Loucy (cell line): ENCODE results near the gene DDR2.

Source experiments
- H2AFZ ChIP-seq: fragments of 200-600 bp; sonication (generic); 2 replicates; pipeline ENCODE4 v1.6.0; 2016; ENCODE audit warnings: antibody characterized with exemption, mild to moderate bottlenecking, low read length, moderate library complexity
- H3F3A ChIP-seq: fragments of 200-600 bp; 2 replicates; pipeline ENCODE4 v1.6.0; 2016; ENCODE audit warnings: antibody characterized with exemption, low read depth, mild to moderate bottlenecking
- H3K27me3 ChIP-seq: fragments of 200-600 bp; sonication (generic); 2 replicates; pipeline ENCODE4 v1.6.1; 2014; ENCODE audit warnings: low read length, mild to moderate bottlenecking; ENCODE audit not compliant: insufficient read depth, poor library complexity, severe bottlenecking
- H3K36me3 ChIP-seq: fragments of 200-600 bp; sonication (generic); 2 replicates; pipeline ENCODE4 v1.6.1; 2016; ENCODE audit warnings: low read length; ENCODE audit not compliant: insufficient read depth
- H3K4me1 ChIP-seq: fragments of 200-600 bp; sonication (generic); 2 replicates; pipeline ENCODE4 v1.5.1; 2014; ENCODE audit warnings: low read length, mild to moderate bottlenecking; ENCODE audit not compliant: insufficient read depth, poor library complexity, severe bottlenecking
- H3K4me2 ChIP-seq: fragments of 200-600 bp; sonication (generic); 2 replicates; pipeline ENCODE4 v1.6.0; 2014; ENCODE audit warnings: antibody characterized with exemption, low read length, low read depth, mild to moderate bottlenecking; ENCODE audit not compliant: poor library complexity, severe bottlenecking
- H3K4me3 ChIP-seq: fragments of 200-600 bp; sonication (generic); 2 replicates; pipeline ENCODE4 v1.5.1; 2014; ENCODE audit warnings: low read length, mild to moderate bottlenecking, mixed read lengths; ENCODE audit not compliant: poor library complexity, severe bottlenecking
- H3K79me2 ChIP-seq: fragments of 200-600 bp; sonication (generic); 2 replicates; pipeline ENCODE4 v1.6.1; 2014; ENCODE audit warnings: low read length; ENCODE audit not compliant: insufficient read depth
- H3K9ac ChIP-seq: fragments of 200-600 bp; sonication (generic); 2 replicates; pipeline ENCODE4 v1.6.0; 2014; ENCODE audit warnings: mild to moderate bottlenecking, low read depth, low read length, moderate library complexity; ENCODE audit not compliant: poor library complexity, severe bottlenecking
- H3K9me2 ChIP-seq: fragments of 200-600 bp; sonication (generic); replicated peaks from 2 replicates; pipeline ENCODE4 v1.6.1; 2016; ENCODE audit warnings: low read depth, low read length, mixed read lengths
- H3K9me3 ChIP-seq: fragments of 200-600 bp; sonication (generic); 2 replicates; pipeline ENCODE4 v1.6.1; 2014; ENCODE audit warnings: mild to moderate bottlenecking, antibody characterized with exemption, low read length, low read depth; ENCODE audit not compliant: insufficient read depth
- H4K20me1 ChIP-seq: fragments of 200-600 bp; sonication (generic); 2 replicates; pipeline ENCODE4 v1.6.0; 2014; ENCODE audit warnings: antibody characterized with exemption, low read length, mild to moderate bottlenecking; ENCODE audit not compliant: insufficient read depth, poor library complexity, severe bottlenecking
- EZH2phosphoT487 ChIP-seq: fragments of 200-600 bp; IDR thresholded peaks from 2 replicates; pipeline ENCODE4 v1.6.1; 2018; ENCODE audit warnings: antibody characterized with exemption, mild to moderate bottlenecking, moderate library complexity, borderline replicate concordance
- TF ChIP-seq, protein P1 (sequence below): fragments of 200-600 bp; sonication (generic); conservative IDR thresholded peaks from 2 replicates; pipeline ENCODE4 v1.5.1; 2014; ENCODE audit warnings: mild to moderate bottlenecking, antibody characterized with exemption, low read length

The DDR2 gene

GRCh38 chr1:162587761-162588260 lies 44.5 kb upstream of the DDR2 start:
- H3K36me3 ChIP-seq = peaks cover 61% of the 10 kb centered on the region; the same call in 1 of the 2 replicates
- no peaks in the 10 kb centered on the region for H3F3A ChIP-seq
- no peaks in the 10 kb centered on the region for H3K4me1 ChIP-seq
- no peaks in the 10 kb centered on the region for H3K9me2 ChIP-seq
- TF ChIP-seq, protein P1, sequence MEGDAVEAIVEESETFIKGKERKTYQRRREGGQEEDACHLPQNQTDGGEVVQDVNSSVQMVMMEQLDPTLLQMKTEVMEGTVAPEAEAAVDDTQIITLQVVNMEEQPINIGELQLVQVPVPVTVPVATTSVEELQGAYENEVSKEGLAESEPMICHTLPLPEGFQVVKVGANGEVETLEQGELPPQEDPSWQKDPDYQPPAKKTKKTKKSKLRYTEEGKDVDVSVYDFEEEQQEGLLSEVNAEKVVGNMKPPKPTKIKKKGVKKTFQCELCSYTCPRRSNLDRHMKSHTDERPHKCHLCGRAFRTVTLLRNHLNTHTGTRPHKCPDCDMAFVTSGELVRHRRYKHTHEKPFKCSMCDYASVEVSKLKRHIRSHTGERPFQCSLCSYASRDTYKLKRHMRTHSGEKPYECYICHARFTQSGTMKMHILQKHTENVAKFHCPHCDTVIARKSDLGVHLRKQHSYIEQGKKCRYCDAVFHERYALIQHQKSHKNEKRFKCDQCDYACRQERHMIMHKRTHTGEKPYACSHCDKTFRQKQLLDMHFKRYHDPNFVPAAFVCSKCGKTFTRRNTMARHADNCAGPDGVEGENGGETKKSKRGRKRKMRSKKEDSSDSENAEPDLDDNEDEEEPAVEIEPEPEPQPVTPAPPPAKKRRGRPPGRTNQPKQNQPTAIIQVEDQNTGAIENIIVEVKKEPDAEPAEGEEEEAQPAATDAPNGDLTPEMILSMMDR = no peak
- TF ChIP-seq EZH2phosphoT487 = no peak
- no peak overlapping the region for H3K4me3 ChIP-seq
- H3K79me2 ChIP-seq = no peaks in the 10 kb centered on the region
- H2AFZ ChIP-seq = no peak overlapping the region
- H3K9ac ChIP-seq = no peak overlapping the region
- no peak overlapping the region for H3K4me2 ChIP-seq
- H3K9me3 ChIP-seq = no peaks in the 10 kb centered on the region
- no peaks in the 10 kb centered on the region for H4K20me1 ChIP-seq
- H3K27me3 ChIP-seq = no peaks in the 10 kb centered on the region

DNA sequence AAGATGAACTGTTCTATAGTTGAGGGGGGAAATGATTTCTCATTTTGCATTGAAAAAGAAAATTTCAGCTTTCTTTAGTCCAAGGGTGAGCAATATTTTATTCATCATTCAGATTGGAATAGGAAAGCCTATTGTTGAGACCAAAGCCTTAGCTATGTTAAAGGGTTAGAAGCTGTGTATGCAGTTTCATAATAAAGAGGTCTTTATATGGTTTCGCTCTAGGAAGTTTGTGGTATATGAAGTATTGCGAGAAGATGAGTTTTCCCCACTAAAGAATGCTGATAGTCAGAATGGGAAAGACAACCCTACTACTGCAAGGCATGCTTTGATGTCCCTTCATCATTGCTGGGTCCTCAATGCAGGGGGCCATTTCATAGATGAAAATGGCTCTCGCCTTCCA lies 42.2 kb upstream of the DDR2 start:
- Histone ChIP-seq H3K4me3 (no peak overlapping the region), H3K27me3 (no peaks in the 10 kb centered on the region), H4K20me1 (no peaks in the 10 kb centered on the region), H3K9me2 (no peaks in the 10 kb centered on the region), H2AFZ (no peak overlapping the region), H3K9me3 (no peaks in the 10 kb centered on the region), H3K9ac (no peak overlapping the region), H3K36me3 (peaks cover 52% of the 10 kb centered on the region; the same call in 1 of the 2 replicates), H3K79me2 (no peaks in the 10 kb centered on the region), H3K4me1 (no peaks in the 10 kb centered on the region), H3K4me2 (no peak overlapping the region), H3F3A (no peaks in the 10 kb centered on the region)
- TF ChIP-seq, protein P1 = no peak
- TF ChIP-seq EZH2phosphoT487 = no peak

- Histone ChIP-seq H3K4me3 (no peak overlapping the region), H3K36me3 (peaks cover 51% of the 10 kb centered on the region; the same call in 1 of the 2 replicates), H3K9me2 (no peaks in the 10 kb centered on the region), H3K4me1 (no peaks in the 10 kb centered on the region), H3K9ac (no peak overlapping the region), H2AFZ (no peak overlapping the region), H3K4me2 (no peak overlapping the region), H3K79me2 (no peaks in the 10 kb centered on the region), H3K9me3 (no peaks in the 10 kb centered on the region), H3K27me3 (no peaks in the 10 kb centered on the region), H3F3A (no peaks in the 10 kb centered on the region), H4K20me1 (no peaks in the 10 kb centered on the region)
- TF ChIP-seq, protein P1 = no peak
- TF ChIP-seq EZH2phosphoT487 = no peak
Observed at GRCh38 chr1:162590686-162591085, 41.6 kb upstream of the DDR2 start.
